GM19193 (cell line): ENCODE data around the gene TBC1D13.

Experiments
- POLR2A ChIP-seq: IDR thresholded peaks from 4 replicates; pipeline ENCODE4 v1.6.1; 2011; ENCODE audit not compliant: insufficient read depth, insufficient read length; ENCODE audit errors: extremely low read depth

TBC1D13 gene, protein sequence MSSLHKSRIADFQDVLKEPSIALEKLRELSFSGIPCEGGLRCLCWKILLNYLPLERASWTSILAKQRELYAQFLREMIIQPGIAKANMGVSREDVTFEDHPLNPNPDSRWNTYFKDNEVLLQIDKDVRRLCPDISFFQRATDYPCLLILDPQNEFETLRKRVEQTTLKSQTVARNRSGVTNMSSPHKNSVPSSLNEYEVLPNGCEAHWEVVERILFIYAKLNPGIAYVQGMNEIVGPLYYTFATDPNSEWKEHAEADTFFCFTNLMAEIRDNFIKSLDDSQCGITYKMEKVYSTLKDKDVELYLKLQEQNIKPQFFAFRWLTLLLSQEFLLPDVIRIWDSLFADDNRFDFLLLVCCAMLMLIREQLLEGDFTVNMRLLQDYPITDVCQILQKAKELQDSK

GRCh38 chr9:128786681-128787601 is at the start of gene TBC1D13:
Gene TBC1D13, plus strand, starts transcription at chr9:128787253. Its CDS starts 101 bp downstream, at chr9:128787354.
- TF ChIP-seq POLR2A = peak; percentile 68

DNA sequence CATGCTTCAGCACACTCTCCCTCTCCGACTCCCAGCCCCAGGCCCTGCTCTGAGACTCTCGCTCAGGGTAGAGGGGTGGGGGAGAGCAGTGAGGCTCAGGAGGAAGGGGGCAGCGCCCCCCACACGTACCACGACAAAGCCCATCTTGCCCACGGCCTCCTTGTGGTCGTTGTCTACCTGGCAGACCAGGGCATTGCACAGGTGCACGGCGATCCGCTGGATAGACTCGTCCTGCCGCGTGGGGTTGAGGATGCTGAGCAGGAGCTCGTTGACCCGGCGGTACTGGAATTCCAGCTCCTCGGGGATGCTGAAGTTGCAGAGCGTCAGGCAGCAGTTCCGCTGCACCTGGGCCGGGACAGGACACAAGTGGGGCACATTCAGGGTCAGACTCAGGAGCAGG is 44.7 kb upstream of the TBC1D13 start:
- no peak for TF ChIP-seq POLR2A

- no peak for TF ChIP-seq POLR2A
Observed at GRCh38 chr9:128743421-128743820, 43.6 kb upstream of the TBC1D13 start.

GRCh38 chr9:128747241-128747640 is 39.8 kb upstream of the TBC1D13 start:
- TF ChIP-seq POLR2A = no peak

DNA sequence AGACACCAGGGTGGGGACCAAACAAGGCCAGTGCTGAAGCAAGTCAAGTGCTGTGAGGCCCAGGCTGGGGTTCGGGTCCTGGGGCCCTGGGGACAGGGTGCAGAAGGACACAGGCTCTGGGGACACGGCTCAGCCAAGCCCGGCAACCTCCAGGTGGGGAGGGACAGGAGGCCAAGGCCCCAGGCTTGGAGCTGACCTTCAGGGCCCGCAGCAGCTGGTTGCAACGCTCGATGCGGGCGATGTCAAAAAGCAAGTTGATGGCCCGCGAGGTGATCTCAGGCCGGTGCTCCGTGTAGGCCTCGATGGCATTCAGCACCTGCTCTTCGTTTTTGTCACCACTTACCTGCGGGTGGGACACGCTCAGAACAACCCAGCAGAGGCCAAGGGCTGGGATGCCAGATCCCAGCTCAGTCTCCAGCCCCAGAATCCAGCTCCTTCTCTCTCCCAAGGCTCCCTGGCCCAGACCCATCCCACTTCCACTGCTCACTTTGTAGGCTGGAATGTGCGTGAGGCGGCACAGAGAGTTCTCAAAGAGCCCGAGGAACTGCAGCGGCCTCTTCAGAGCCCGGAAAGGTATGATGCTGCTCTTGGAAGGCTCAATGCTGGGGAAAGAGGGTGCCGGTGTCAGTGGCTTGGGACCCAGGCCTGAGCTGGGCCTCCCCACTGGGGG is 36.0 kb upstream of the TBC1D13 start:
- TF ChIP-seq POLR2A = no peak

GRCh38 chr9:128753627-128754026 is 33.4 kb upstream of the TBC1D13 start:
- no peak for TF ChIP-seq POLR2A

GRCh38 chr9:128757602-128758001 is 29.5 kb upstream of the TBC1D13 start:
- TF ChIP-seq POLR2A = no peak

- no peak for TF ChIP-seq POLR2A
Observed at GRCh38 chr9:128762671-128763449, 24.2 kb upstream of the TBC1D13 start.

- TF ChIP-seq POLR2A = no peak
Observed at GRCh38 chr9:128764361-128764760, 22.7 kb upstream of the TBC1D13 start.

GRCh38 chr9:128765499-128765898 is 21.6 kb upstream of the TBC1D13 start:
- no peak for TF ChIP-seq POLR2A

DNA sequence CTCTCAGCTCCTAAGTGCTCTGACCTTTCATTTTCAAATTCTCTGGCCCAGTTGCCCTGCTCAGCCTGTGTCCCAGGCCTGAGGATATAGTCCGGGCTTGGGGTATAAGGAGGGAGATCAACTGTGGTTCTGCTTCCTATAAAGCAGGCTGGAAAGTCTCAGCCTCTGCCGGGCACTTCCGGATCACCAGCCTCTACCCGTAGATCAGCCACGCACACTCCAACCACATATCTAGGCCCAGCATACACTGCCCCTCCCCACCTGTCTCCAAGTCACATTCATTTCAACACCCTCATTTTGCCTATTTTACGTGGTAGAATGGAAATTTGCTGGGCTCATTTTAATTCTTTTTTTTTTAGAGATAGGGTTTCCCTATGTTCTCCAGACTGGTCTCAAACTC is 18.4 kb upstream of the TBC1D13 start:
- TF ChIP-seq POLR2A = no peak

DNA sequence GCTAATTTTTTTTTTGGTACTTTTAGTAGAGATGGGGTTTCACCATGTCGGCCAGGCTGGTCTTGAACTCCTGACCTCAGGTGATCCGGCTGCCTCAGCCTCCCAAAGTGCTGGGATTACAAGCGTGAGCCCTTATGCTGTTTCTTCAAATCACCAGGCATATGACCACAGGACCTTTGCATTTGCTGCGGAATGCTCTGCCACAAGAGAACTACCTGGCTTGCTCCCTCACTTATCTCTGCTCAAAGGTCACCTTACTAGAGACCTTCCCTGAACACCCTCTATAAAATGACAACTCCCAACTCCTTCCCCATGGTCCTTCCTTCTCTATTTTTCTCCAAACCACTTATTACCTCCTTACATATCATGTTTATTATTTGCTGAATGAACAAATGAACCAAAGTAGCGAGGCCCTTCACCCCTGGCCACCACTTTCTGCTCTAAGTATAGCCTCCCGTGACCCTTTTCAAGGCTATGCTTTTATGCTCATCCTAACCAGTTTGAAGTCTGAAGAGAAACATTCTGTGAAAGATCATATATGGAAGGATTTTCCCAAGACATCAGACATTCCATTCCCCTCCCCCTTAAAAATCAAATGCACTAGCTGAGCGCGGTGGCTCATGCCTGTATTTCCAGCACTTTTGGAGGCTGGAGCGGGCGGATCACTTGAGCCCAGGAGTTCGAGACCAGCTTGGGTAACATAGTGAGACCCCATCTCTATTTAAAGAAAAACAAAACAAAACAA is 16.6 kb upstream of the TBC1D13 start:
- no peak for TF ChIP-seq POLR2A

DNA sequence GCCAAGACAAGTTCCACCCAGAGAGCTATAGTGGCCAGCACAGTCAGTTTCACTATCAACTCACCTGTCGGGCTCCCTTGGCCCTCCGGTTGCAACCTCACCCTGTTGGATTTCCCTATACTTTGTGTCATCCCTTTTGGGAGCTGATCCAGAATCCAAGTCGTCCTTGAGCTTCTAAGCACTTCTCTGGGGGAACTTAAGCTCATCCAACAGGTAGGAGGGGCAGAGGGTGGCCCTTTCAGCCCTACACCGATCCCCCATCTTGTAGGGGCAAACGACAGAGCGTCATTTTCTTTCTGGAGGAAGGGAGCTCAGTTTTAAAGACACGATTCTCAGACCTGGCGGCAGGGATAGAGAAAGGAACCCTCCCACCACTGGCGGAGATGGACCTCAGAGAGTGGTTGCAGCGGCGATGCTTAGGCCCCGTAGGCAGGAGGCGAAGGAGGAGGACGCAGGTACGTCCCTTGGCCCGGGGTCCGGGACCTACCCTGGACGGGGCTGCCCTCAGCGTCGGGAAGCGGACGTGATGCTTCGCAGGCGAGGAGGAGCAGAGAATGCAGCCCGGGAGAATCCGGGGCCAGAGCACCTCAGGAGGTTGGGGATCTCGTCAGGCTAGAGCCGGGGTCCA is 15.8 kb upstream of the TBC1D13 start:
- TF ChIP-seq POLR2A = no peak
